Coronary artery (tissue), 2 donors: ENCODE data around the gene GSTK1.

Experiments used
- DNase-seq: peaks from one replicate; pipeline ENCODE4 v3.0.0-alpha.2; 2017; ENCODE audit warnings: low spot score
- H3K27ac ChIP-seq, 2 donors: fragments of 200-600 bp; sonication (generic); one replicate each; pipeline ENCODE4 v1.5.1; 2016 to 2019
- H3K4me3 ChIP-seq: fragments of 200-600 bp; sonication (generic); 2 replicates; pipeline ENCODE4 v1.5.1; 2016; ENCODE audit warnings: mild to moderate bottlenecking, moderate library complexity
- CTCF ChIP-seq: fragments of 200-600 bp; sonication (generic); IDR thresholded peaks from one replicate; pipeline ENCODE4 v1.5.1; 2019; ENCODE audit warnings: antibody characterized with exemption

Gene GSTK1

GRCh38 chr7:143290293-143290692, 27.1 kb downstream of the GSTK1 start:
- Histone ChIP-seq H3K4me3 (no peak overlapping the region), H3K27ac (no peak overlapping the region)
- no peak for DNase-seq
- TF ChIP-seq CTCF = no peak

- Histone ChIP-seq H3K4me3 (no peak overlapping the region), H3K27ac (no peak overlapping the region)
- TF ChIP-seq CTCF = no peak
- DNase-seq = no peak
Observed at GRCh38 chr7:143292876-143293275, 29.6 kb downstream of the GSTK1 start.

- no peak for TF ChIP-seq CTCF
- no peak overlapping the region for H3K27ac ChIP-seq
- H3K4me3 ChIP-seq = no peak overlapping the region
- no peak for DNase-seq
Observed at GRCh38 chr7:143295870-143296269, 32.6 kb downstream of the GSTK1 start.

GRCh38 chr7:143296686-143297085, 33.4 kb downstream of the GSTK1 start:
- DNase-seq = no peak

GRCh38 chr7:143299346-143299745, 36.1 kb downstream of the GSTK1 start:
- no peak for DNase-seq
- H3K27ac ChIP-seq = no peak overlapping the region
- TF ChIP-seq CTCF = no peak
- no peak overlapping the region for H3K4me3 ChIP-seq

More at GRCh38 chr7:143296686-143297085, 33.4 kb downstream of the GSTK1 start:
- no peak for TF ChIP-seq CTCF
- no peak overlapping the region for H3K27ac ChIP-seq
- no peak overlapping the region for H3K4me3 ChIP-seq

- Histone ChIP-seq H3K4me3 (no peak overlapping the region), H3K27ac (no peak overlapping the region)
- DNase-seq = no peak
- TF ChIP-seq CTCF = peak; percentile 28
Observed at GRCh38 chr7:143299840-143300239, 36.6 kb downstream of the GSTK1 start.

- H3K4me3 ChIP-seq = no peak overlapping the region
- DNase-seq = no peak
- H3K27ac ChIP-seq = no peak overlapping the region
- TF ChIP-seq CTCF = no peak
Observed at GRCh38 chr7:143300959-143301935, 38.0 kb downstream of the GSTK1 start.
